HG03520 (cell line): Measurements from ENCODE around the gene PLD5.
"Not testable (repeated sequence)": the region's sequence is repeated elsewhere in the genome, so short reads cannot be mapped to it uniquely, and the experiment has no call there.

Experiments used
- ATAC-seq: cut with Tn5 transposase; IDR thresholded peaks from one replicate; pipeline ENCODE4 v1.9.1; 2021; ENCODE audit warnings: mild to moderate bottlenecking, moderate library complexity; ENCODE audit not compliant: unreplicated experiment

PLD5 gene

DNA sequence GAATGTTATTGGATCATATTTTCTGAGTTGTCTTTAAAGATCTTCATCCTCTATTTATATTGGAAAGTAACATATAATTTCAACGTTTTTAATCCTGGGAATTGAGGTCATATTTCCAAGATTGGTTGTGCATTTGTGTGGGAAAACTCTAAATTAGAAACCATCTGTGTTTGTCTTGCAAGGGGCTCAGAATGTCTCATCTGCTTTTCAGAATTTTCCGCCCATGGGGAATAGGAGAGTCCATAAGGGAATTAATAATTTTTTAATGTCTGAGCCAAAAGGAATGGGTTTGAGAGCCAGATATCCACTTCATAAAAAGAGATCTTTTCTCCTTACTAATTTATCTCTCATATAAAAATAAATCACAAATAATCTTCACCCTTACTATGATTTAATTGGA, 440.8 kb downstream of the PLD5 start:
- no peak for ATAC-seq

DNA sequence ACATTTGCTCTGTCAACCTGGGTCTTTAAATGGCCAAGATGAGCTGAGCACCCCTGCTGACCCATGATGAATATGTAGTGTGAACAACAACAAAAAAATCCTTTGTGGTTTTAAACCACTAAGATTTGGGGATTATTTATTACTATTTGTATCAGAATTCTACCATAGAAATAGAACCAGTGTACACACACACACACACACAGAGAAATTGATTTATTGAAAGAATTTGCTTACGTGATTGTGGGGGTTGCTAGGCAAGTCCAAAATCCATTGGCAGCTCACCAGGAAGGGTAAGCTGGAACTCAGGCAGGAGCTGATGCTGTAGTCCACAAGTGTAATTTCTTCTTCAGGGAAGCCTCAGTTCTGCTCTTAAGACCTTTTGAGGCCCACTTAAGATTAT, 443.1 kb downstream of the PLD5 start:
- no peak for ATAC-seq

DNA sequence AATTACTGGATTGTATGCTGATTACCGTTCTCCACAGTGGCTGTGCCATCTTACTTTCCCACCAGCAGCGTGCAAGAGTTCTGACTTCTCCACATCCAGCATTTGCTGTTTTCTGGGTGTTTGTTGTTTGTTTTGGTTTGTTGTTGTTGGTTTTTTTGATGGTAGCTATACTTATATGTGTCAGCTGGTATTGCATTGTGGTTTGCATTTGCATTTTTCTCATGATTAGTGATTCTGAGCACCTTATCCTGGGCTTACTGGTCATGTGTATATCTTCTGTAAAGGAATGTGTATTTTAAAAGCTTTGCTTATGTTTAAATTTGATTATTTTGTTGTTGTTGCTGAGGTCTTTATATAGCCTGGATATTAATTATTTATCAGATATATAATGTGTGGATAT, 458.7 kb downstream of the PLD5 start:
- no peak for ATAC-seq

DNA sequence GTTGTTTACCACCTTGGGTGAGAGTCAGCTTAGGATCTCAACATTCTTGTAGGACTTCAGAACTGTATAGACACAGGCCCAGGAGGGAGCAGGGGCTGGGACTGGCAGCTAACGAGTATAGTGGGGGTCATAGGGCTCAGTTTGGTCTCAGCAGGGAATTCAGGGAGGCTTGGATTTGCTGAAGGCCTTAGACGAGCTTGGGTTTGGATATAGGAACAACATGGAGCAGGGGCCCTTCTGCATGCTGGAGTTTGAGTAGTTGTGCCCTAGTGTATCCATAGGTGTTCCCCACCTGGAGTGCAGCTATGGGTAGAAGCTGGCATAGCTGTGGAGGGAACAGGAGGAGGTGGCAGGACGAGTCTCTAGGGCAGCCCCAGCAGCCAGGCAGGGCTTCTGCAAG, 462.2 kb downstream of the PLD5 start:
- ATAC-seq, result no peak

DNA sequence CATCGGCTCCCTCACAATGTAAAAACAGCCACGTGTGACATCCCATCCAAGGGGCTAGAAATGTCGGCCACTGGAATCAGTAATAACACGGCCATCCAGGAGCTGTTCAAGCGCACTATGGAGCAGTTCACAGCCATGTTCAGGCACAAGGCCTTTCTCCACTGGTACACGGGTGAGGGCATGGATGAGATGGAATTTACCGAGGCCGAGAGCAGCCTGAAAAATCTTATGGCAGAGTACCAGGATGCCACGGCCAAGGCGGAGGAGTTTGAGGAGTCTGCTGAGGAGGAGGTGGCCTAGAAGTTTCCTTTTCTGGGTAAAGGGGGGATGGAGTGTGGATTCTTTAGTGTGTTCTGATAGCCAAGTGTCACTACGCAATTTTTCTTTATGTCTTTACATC, 464.5 kb downstream of the PLD5 start:
- no peak for ATAC-seq

DNA sequence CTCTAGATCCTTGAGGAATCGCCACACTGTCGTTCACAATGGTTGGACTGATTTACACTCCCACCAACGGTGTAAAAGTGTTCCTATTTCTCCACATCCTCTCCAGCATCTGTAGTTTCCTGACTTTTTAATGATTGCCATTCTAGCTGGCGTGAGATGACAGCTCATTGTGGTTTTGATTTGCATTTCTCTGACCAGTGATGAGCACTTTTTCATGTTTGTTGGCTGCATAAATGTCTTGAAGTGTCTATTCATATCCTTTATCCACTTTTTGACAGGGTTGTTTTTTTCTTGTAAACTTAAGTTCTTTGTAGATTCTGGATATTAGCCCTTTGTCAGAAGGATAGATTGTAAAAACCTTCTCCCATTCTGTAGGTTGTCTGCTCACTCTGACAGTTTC, 465.9 kb downstream of the PLD5 start:
- ATAC-seq, result peak; percentile 75

DNA sequence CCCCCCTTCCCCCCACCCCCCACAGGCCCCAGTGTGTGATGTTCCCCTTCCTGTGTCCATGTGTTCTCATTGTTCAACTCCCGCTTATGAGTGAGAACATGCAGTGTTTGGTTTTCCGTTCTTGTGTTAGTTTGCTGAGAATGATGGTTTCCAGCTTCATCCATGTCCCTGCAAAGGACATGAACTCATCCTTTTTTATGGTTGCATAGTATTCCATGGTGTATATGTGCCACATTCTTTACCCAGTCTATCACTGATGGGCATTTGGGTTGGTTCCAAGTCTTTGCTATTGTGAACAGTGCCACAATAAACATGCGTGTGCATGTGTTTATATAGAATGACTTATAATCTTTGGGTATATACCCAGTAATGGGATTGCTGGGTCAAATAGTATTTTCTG, 466.3 kb downstream of the PLD5 start:
- not testable (repeated sequence) for ATAC-seq

DNA sequence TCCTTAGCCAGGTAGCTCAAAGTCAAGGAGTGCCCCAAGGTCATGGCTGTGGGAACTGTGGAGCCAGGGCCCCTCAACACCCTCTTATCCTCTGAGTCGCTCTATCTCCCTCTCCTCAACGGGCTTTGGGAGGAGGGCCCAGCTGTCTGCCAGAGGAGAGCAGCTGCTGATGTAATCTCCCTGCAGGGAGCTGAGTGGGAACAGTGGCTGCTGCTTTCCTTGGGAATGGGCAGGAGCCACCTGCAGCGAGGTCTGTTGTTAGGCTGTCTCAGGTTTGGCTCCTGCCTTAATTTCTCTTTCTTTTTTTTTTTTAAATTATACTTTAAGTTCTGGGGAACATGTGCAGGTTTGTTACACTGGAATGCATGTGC, 466.8 kb downstream of the PLD5 start:
- ATAC-seq, result no peak

DNA sequence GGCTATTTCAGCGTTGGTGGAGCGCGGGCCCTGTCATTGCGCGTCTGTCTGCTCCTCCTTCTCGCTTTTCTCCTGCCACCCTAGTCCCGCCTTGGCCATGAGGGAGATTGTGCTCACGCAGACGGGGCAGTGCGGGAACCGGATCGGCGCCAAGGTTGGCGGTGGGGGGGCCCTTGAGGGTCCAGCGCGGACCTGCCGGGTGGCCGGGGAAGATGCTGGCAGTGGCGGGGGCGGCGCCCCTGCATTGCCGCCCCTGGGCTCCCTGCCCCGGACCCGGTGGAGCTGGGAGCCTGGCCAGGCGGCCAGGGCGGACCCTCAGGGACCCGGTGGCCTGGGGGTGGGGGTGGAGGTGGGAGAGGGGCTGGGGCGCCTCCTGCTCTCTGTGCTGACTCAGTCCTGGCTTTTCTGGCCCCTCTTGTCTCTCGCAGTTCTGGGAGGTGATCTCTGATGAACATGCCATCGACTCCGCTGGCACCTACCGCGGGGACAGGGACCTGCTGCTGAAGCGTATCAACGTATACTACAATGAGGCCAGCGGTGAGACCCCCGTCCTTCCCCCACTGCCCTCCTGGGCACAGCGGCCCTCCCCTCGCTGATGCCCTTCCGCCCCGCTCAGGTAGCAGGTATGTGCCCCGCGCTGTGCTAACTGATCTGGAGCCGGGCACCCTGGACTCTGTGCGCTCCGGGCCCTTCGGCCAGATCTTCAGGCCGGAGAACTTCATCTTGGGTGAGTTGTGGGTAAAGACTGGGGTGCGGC, 467.3 kb downstream of the PLD5 start:
- no peak for ATAC-seq

DNA sequence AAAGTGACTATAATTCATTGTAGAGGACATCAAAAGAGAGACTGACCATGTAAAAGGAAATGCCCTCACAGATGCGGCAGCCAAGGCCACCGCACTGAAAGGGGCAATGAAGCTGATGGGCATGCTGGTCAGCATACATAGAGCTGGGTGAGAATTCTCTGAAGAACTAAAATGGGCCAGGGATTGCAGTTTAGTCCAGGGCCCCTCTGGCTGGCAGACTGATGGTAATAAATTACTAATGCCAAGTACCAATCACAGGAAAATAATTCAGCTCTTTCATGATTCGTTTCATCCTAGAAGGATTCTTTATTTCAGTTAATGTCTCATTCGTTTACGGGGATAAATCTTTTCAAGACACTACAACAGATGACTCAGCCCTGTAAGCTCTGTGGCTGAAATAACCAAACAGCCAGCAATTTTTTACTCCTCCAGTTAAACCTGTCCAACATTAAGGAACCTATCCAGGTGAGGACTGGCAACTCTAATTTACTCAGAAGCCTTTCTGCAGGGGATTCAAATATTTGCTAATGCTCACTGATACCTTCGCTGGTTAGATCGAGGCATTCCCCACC, 468.7 kb downstream of the PLD5 start:
- ATAC-seq, result no peak

DNA sequence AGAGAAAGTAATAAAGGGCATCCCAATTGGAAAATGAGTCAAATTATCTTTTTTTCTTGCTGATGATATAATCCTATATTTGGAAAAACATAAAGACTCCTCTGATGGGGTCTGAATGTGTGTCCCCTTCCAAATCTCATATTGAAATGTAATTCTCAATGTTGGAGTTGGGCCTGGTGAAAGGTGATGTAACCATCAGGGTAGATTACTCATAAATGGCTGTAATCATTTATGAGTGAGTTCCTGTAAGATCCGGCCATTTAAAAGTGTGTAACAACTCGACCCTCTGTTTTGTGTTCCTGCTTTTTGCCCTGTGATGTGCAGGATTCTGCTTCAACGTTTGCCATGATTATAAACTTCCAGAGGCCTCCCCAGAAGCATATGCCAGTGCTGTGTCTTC, 481.3 kb downstream of the PLD5 start:
- ATAC-seq, result no peak

DNA sequence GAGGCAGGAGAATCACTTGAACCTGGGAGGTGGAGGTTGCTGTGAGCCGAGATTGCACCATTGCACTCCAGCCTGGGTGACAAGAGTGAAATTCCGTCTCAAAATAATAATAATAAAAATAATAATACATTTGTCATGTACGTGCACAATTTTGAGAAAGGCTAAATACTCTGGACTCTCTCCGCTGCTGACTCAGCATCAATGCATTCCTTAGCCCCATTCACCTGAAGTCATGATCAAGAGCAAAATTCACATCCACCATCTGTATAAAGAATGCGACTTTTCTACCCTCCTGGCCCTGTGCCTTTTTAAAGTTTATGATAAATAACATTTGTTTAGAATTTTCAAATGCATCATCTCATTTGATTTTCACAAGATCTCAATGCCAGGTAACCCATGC, 490.1 kb downstream of the PLD5 start:
- no peak for ATAC-seq

DNA sequence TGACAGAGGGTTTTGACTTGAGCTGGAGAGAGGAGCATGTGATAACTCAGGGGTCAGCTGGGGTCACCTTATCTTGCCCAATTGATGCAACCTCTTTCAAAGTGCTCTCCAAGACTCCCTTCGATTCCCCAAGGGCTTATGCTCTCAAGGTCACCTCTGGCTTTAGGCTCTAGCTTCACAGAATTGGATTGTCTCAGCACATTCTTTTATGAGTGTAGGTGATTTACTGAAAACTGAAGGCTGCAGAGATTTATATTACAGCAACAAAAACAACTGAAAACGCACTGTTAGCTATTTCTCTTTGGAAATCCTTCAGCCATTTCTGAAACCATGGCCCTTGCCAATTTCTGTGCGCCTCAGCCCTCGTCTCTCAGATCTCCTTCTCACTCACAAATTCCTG, 491.1 kb downstream of the PLD5 start:
- ATAC-seq, result no peak
